MM.1S (cell line): ENCODE data around the gene COL27A1.

ENCODE experiments used
- CTCF ChIP-seq: fragments of 300-600 bp; sonication (generic); IDR thresholded peaks from 2 replicates; pipeline ENCODE4 v1.5.1; 2016; ENCODE audit warnings: antibody characterized with exemption, low read length, mixed read lengths
- EZH2 ChIP-seq: fragments of 300-600 bp; sonication (generic); optimal IDR thresholded peaks from 2 replicates; pipeline ENCODE3; 2017; ENCODE audit warnings: low read depth, mild to moderate bottlenecking, antibody characterized with exemption, low read length, mixed read lengths

- no peak for TF ChIP-seq CTCF
- TF ChIP-seq EZH2, result no peak
Measured at GRCh38 chr9:114347675-114348074, 192.3 kb downstream of the COL27A1 start.
